Mucosa of gallbladder (tissue), 1 donor: ENCODE measurements around the gene SLC2A3. TPM values are rescaled to one million over a fixed set of nuclear protein-coding genes. Genes with fewer than 3 reads are reported as not detected.
"Not testable (repeated sequence)": the region's sequence is repeated elsewhere in the genome, so short reads cannot be mapped to it uniquely, and the experiment has no call there.

Source experiments
- DNase-seq: peaks from one replicate; pipeline ENCODE4 v3.0.0-alpha.2; 2020; ENCODE audit warnings: low spot score
- total RNA-seq: library from RNA; stranded (reverse); gene quantifications from one replicate; pipeline ENCODE4 v1.2.1, GENCODE V29; 2021
- donor health status: DM: no; HTN: no; CAD: no.

The SLC2A3 gene
- total RNA-seq = 50.6 TPM

DNA sequence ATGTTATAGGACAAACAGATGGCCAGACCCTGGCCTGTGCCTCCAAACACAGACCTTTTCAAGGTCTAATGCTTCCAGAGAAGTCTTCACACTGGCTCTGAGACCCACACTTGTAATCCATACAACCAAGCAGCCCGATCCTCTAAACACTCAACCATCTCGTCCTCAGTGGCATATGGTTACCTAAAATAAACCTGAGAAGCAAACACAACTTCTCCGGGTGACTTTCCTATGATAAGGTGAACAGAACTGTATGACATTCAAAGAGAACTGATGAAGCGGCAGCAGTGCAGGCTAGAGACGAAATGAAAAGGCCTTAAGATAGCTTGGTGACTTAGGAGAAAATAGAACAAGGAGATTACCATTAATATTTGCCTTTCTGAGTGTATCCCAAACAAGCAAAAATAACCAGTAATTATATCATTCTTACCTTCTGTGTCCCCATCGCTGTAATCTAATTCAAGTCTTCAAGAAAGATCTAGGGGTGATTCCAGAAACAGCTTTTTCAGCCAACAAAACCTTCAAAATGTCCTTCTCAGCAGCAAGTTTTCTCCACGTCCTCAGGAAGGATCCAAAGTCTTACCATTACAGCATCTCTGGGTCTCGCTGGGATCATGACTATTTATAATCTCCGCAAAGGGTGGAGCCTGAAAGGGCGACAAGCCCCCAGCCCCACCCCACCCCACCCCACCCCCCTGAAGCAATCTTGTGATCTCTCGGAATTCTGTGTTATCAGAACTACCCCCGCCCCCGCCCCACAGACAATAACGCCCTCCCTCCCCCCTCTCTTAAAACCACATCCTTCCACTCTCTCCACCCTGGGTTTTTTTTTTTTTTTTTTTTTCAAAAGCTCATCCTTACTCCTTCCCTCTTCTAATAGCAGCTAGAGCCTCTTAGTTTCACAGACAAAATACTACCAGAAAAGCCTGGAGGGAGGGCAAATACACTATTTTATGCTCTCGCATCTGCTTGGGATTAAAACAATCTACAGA lies at the start of gene SLC2A3:
Gene SLC2A3, minus strand, starts transcription at position 598 of the 992 bp plus-strand sequence. Its CDS starts 153 bp downstream, at position 445.
- peak; percentile 72 for DNase-seq

DNA sequence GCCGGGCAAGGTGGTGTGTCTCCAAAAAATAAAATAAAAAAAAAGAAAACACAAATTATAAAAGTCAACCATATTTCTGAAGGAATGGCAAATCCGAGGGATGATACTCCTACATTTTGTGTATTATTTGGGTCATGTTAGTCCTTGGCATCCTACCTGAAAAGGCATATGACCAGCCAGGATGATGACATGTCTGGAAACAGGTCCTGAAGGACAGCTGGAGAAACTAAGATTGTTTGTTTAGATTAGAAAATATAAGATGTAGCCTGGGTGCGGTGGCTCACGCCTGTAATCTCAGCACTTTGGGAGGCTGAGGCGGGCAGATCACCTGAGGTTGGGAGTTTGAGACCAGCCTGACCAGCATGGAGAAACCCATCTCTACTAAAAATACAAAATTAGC lies 48.9 kb upstream of the SLC2A3 start:
- DNase-seq = no peak

DNA sequence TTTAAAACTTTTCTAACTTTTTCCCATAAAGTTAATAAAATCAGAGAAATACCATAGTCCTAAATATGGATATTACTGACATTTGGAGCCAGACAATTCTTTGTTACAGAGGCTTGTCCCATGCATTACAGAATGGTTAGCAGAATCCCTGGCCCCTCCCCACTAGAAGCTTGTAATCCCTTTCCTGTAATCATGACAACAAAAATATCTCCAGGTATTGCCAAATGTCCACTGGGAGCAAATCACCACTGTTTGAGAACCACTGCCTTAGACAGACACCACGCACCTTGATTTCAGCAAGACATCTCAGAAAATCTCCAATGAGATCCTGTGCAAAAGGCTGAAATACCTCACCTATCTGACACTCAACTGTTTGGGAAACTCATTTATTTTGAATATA lies 47.5 kb upstream of the SLC2A3 start:
- not testable (repeated sequence) for DNase-seq

DNA sequence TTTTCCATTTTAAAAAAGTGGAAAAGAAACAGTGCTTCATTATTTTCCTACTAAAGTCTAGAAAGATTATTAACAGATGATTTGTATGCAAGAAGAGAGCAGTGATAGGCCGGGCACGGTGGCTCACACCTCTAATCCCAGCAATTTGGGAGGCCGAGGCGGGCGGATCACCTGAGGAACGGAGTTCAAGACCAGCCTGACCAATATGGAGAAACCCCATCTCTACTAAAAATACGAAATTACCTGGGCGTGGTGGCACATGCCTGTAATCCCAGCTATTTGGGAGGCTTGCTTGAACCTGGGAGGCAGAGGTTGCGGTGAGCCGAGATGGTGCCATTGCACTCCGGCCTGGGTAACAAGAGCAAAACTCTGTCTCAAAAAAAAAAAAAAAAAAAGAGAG lies 47.0 kb upstream of the SLC2A3 start:
- DNase-seq = not testable (repeated sequence)

DNA sequence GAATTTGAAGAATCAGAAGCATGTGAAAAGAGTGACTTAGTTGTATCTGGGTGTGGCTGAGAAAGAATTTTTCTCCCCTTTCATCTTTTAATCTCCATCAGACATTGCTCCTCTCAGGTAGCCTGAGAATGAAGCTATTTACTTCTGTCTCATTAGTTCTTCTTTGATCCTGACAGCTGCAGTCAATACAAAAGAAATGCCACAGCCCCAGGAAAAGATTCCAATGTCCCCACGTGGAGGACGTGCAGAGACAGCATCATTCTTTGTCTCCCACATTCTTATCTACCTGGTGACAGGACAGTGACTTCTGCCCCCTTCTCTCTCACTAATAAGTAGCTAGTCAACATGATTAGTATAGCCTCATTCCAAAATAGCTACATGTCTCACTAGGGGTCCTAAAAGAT lies 46.3 kb upstream of the SLC2A3 start:
- DNase-seq = not testable (repeated sequence)

DNA sequence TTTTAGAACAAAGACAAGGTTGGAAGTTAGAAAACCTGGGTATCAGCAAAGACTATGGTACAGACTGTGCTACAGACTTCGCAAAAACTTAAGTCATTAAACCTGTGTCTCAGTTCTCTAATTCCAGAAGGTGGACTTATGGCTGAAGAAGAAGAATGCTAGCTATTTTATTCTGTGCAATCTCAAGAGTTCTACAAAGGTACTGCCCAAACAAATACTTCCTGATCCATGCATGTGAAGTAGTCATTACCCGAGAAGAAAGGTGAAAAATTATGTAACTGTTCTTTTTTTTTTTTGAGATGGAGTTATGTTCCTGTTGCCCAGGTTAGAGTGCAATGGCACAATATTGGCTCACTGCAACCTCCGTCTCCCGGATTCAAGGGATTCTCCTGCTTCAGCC lies 45.5 kb upstream of the SLC2A3 start:
- DNase-seq = no peak

DNA sequence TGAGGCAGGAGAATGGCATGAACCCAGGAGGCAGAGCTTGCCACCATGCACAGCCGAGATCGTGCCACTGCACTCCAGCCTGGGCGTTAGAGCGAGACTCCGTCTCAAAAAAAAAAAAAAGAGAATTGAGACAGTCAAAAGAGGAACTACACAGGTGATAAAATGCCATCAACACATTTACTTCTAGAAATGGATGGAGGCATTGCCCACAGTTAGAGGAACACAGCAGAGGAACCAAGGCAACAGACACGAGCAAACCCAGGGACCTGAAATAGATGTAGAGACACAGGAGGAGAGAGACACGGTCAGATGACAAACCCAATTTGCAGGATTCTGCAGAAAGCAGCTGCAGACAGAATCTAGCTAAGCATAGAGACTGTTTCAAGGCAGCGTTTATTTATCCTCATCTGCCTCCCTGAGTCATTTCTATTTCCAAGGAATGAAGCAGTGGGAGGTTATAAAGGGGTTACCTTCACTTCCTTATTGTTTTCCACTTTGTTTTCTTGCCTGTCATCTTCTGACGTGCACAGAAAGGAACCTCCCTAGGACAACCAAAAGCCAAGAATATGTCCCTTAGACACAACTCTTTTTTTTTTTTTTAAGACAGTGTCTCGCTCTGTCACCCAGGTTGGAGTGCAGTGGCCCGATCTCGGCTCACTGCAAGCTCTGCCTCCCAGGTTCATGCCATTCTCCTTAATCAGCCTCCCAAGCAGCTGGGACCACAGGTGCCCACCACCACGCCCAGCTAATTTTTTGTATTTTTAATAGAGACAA lies 41.6 kb upstream of the SLC2A3 start:
- DNase-seq = not testable (repeated sequence)

DNA sequence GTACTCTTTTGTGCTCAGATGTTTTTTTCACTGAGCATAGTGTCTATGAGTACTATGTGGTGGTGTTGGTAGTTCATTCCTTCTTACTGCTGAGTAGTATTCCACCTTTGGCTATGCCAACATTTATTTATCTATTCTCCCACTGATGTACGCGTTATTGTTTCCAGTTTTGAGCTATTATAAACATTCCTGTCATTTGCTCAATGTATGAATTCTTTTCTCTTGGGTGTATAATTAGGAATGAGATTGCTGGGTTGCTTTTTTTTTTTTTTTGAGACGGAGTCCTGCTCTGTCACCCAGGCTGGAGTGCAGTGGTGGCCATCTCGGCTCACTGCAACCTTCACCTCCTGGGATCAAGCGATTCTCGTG lies 37.5 kb upstream of the SLC2A3 start:
- no peak for DNase-seq

DNA sequence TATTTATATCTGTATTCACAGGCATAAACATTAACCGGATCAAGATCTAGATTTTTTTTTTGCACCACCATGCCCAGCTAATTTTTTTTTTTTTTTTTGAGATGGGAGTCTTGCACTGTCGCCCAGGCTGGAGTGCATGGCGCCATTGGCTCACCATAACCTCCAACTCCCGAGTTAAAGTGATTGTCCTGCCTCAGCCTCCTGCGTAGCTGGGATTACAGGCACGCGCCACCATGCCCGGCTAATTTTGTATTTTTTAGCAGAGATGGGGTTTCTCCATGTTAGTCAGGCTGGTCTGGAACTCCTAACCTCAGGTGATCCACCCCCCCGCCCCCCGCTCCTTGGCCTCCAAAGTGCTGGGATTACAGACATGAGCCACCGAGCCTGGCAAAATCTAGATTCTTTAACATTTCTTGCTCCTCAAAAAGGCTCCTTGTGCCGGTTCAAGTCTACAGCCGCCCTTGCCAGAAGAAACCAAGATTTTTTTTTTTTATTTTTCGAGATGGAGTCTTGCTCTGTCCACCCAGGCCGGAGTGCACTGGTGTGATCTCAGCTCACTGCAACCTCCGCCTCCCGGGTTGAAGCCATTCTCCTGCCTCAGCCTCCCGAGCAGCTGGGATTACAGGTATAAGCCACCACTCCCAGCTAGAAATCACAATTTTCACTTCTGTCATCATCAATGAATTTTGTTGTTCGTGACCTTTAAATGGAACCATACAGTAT lies 36.9 kb upstream of the SLC2A3 start:
- DNase-seq = no peak

DNA sequence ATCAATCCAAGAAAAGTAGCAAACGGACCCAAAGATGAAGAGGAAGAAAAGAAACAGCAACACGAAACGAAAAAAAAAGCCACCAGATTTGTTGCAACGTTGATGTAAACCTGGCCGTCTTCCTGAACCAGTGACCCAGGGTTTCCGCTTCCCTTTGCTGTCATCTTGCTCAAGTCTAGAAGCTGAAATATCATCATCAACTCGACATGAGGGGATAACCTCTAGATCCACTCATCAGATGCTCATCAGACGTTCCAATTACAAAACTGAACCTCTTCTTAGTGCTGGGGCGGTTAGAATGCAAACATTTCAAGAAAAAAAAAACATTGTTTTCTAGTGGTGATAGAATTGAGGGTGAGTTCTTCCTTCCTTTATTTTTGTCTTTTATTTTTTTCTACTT lies 36.3 kb upstream of the SLC2A3 start:
- DNase-seq = not testable (repeated sequence)

DNA sequence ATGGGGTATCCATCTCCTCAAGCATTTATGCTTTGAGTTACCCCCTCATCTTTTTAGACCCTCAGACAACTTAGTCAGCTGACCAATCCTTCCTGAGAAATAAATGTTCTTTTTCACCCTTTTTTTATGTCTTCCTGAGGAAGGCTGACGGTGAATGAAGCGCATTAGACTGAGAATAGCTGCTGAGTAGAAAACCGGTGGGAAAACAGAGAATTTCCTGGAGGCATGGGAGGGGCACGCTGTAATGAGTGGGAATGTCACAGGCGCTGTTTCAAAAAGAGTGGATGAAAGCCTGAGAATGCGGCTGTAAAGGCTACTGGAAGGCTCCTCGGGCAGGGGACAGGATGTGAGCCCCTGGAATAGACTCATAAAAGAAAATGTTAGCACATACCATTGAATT lies 35.8 kb upstream of the SLC2A3 start:
- not testable (repeated sequence) for DNase-seq

DNA sequence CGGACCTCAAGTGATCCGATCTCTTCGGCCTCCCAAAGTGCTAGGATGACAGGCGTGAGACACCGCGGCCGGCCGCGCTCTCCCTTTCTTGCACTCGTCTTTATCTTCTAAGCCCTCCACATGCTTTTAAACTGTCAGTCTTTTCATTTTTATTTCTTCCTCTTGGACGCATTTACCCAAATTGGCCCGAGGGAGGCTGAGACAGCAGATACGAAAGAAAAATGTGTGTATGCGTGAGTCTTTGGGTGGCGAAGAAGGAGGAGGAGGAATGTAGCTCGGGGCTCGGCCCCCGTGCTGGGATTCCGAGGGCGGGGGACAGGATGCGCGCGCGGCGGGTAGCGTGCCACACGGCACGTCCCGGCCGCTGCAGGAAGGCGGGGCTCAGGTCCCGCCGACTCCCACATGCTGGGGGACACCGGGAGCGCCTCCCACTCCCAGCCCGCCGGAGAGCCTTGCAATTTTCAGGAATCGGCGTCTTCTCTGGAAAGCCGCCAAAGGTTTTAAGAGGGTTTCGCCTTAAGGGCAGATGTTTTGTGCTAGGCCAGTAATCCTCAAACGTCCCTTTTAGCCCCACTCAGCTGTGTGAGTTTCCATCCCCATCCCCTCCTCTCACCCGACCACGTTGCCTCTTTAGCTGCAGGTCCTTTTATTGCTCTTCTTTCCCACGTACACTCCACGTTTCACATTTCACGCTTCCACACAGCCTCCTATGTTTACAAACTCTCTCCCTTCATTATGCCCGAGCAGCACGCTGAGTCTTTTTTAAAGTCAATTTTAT lies 34.7 kb upstream of the SLC2A3 start:
- DNase-seq = peak; percentile 85

DNA sequence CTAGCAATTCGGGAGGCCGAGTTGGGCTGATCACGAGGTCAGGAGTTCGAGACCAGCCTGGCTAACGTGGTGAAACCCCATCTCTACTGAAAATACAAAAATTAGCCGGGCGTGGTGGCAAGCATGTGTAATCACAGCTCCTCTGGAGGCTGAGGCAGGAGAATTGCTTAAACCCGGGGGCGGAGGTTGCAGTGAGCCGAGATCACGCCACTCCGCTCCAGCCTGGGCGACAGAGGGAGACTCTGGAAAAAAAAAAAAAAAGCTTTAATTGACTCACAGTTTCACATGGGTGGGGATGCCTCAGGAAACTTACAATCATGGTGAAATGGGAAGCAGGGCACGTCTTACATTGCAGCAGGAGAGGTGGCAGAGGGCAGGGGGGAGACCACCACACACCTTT lies 30.6 kb upstream of the SLC2A3 start:
- DNase-seq = no peak

DNA sequence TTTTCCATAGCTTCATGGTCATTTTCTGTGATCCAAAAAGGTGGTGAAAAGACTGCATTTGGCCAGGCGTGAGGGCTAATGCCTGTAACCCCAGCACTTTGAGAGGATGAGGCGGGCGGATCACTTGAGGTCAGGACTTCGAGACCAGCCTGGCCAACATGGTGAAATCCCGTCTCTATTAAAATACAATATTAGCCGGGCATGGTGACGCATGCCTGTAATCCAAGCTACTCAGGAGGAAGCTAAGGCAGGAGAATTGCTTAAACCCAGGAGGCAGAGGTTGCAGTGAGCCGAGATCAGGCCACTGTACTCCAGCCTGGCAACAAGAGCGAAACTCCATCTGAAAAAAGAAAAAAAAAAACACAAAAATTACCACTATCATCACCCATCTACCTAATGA lies 28.7 kb upstream of the SLC2A3 start:
- DNase-seq = not testable (repeated sequence)

DNA sequence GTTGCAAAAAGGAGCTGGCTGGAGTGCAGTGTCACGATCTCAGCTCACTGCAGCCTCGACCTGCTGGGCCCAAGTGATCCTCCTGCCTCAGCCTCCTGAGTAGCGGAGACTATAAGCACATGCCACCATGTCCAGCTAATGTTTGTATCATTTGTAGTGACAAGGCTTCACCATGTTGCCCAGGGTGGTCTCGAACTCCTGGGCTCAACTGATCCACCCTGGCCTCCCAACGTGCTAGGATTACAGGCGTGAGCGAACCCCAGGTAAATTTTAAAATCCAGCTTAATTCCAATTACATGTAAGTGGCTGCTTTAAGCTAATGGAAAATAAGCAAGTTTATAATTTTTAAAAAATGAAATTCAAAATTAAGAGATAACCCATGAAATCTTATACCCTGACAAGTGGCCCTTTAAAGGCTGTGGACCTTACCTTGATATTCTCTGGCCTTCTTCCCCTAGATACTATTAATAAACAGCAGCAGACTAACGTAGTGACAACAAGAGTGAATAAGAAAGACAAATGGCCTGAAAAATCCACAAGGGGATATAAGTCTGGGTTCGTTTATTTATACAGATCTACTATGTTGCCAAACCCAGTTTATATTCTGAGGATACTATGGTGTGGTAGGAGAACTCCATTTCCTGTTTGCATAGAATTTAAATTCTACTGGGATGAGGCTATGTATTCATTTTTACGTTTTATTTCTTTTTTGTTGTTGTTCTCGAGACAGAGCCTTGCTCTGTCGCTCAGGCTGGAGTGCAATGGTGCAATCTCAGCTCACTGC lies 25.6 kb upstream of the SLC2A3 start:
- DNase-seq = no peak

DNA sequence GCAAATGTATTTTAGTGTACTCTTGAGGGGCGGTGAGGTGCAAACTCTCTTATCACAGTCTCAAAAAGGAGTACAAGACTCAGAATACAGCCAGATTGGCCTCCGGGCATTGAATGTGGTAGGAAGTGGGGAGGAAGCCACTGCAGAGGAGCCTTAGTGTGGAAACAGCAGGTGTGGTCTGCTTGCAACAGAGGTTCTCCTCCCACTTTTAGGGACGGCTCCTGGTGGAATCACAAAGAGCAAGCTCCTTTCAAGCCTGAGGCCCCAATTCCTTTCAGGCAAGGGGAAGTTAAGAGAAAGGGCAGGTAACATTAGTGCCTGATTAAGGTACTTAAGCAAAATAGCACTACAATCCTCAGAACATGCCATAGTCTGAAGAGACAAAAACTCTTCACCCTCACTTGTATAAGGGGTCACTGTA lies 23.7 kb upstream of the SLC2A3 start:
- DNase-seq = no peak

DNA sequence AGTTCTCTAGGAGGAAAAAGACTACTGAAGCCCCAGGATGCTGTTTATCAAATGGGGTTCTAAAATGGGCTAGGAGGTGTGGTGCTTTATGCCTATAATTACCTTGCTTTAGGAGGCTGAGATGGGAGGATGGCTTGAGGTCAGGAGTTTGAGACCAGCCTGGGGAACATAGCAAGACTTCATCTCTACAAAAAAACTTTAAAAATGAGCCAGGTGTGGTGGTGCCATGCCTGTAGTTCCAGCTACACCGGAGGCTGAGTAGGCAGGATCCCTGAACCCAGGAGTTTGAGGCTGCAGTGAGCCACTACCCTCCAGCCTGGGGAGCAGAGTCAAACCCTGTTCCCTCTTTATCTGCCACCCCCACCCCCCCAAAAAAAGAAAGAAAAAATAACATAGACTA lies 23.3 kb upstream of the SLC2A3 start:
- no peak for DNase-seq

DNA sequence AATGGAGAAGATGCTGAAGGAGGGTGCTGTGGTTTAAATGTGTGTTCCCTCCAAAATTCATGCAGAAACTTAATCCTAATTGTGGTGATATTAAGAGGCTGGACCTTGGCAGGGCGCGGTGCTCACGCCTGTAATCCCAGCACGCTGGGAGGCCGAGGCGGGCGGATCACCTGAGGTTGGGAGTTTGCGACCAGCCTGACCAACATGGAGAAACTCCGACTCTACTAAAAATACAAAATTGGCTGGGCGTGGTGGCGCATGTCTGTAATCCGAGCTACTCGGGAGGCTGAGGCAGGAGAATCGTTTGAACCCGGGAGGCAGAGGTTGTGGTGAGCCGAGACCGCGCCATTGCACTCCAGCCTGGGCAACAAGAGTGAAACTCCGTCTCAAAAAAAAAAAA lies 18.9 kb upstream of the SLC2A3 start:
- not testable (repeated sequence) for DNase-seq

DNA sequence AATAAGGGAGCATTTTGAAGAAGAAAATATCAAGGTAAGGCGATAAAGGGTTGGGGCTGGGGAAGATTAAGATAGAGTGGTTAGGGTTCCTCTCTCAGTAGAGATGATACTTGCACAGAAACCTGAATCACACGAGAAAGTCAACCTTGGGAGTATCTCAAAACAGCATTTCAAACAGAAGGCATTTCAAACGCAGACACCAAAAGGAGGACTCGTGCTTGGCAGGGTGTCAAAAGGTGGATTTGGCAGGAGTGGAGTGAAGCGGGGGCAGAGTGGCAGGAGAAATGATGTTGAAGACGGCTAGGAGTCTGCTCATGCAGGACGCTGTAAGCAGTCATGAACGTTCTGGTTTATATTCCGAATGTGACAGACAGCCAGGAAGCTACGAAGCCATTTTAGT lies 18.4 kb upstream of the SLC2A3 start:
- DNase-seq = not testable (repeated sequence)

DNA sequence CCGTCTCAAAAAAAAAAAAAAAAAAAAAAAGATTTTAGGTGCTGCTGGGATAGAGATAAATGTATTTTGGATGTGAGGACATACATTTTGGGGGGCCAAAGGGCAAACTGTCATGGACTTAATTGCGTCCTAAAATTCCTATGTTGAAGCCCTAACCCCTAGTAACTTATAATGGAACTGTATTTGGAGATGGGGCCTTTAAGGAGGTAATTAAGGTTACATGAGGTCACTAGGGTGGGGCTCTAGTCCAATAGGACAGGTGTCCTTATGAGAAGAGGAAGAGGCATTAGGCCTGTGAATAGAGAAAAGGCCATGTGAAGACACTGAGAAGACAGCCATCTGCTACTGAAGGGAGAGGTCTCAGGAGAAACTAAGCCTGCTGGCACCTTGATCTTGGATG lies 17.9 kb upstream of the SLC2A3 start:
- not testable (repeated sequence) for DNase-seq
